GM06990 (cell line): ENCODE data around the gene IFT20.
A peak's percentile ranks its signal among the peaks of the same experiment; 100 is the strongest.

Experiments used
- DNase-seq: peaks from one replicate; pipeline ENCODE4 v3.0.0-alpha.2; 2011; ENCODE audit not compliant: insufficient read length; ENCODE audit errors: extremely low read depth
- H3K27me3 ChIP-seq: replicated peaks from 2 replicates; pipeline ENCODE4 v1.6.0; 2011; ENCODE audit warnings: low read length; ENCODE audit not compliant: control insufficient read depth, insufficient read depth
- H3K36me3 ChIP-seq: 2 replicates; pipeline ENCODE4 v1.5.1; 2011; ENCODE audit warnings: low read length; ENCODE audit not compliant: control insufficient read depth, insufficient read depth
- H3K4me3 ChIP-seq: replicated peaks from 2 replicates; pipeline ENCODE4 v1.5.1; 2011; ENCODE audit warnings: low read depth, mild to moderate bottlenecking, control low read depth, low read length
- TF ChIP-seq, protein P1 (sequence below): IDR thresholded peaks from 2 replicates; pipeline ENCODE4 v1.5.1; 2011; ENCODE audit warnings: low read length, control low read depth, mild to moderate bottlenecking, inconsistent platforms; ENCODE audit not compliant: insufficient read depth, poor library complexity, severe bottlenecking

IFT20 gene

DNA sequence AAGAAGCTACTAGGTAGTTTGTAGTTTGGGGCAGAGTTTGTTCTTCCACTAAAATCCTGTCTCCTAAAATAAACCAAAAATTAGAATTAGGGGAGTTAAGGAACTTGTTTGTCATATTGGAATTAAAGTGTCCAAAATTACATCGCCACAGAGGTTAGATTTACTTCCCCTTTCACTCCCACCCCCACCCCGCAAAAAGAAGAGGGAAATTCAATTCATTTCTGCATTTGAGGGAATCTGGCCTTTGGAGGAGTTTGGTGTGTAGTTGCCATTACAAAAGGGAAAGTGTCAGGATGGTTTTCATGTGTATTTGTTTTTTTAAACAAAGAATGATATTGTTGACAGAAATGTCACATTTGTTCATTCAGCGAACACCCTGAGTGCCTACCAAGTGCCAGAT, 10.5 kb downstream of the IFT20 start:
- no peak for DNase-seq
- no peak overlapping the region for H3K4me3 ChIP-seq
- peaks cover 5% of the 10 kb centered on the region for H3K36me3 ChIP-seq
- TF ChIP-seq, protein P1, sequence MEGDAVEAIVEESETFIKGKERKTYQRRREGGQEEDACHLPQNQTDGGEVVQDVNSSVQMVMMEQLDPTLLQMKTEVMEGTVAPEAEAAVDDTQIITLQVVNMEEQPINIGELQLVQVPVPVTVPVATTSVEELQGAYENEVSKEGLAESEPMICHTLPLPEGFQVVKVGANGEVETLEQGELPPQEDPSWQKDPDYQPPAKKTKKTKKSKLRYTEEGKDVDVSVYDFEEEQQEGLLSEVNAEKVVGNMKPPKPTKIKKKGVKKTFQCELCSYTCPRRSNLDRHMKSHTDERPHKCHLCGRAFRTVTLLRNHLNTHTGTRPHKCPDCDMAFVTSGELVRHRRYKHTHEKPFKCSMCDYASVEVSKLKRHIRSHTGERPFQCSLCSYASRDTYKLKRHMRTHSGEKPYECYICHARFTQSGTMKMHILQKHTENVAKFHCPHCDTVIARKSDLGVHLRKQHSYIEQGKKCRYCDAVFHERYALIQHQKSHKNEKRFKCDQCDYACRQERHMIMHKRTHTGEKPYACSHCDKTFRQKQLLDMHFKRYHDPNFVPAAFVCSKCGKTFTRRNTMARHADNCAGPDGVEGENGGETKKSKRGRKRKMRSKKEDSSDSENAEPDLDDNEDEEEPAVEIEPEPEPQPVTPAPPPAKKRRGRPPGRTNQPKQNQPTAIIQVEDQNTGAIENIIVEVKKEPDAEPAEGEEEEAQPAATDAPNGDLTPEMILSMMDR, result no peak
- no peaks in the 10 kb centered on the region for H3K27me3 ChIP-seq

- H3K27me3 ChIP-seq, result no peaks in the 10 kb centered on the region
- H3K4me3 ChIP-seq, result no peak overlapping the region
- TF ChIP-seq, protein P1, result no peak
- DNase-seq, result no peak
- H3K36me3 ChIP-seq, result peaks cover 5% of the 10 kb centered on the region
These were observed 11.0 kb downstream of the IFT20 start for GRCh38 chr17:28324267-28324745.

DNA sequence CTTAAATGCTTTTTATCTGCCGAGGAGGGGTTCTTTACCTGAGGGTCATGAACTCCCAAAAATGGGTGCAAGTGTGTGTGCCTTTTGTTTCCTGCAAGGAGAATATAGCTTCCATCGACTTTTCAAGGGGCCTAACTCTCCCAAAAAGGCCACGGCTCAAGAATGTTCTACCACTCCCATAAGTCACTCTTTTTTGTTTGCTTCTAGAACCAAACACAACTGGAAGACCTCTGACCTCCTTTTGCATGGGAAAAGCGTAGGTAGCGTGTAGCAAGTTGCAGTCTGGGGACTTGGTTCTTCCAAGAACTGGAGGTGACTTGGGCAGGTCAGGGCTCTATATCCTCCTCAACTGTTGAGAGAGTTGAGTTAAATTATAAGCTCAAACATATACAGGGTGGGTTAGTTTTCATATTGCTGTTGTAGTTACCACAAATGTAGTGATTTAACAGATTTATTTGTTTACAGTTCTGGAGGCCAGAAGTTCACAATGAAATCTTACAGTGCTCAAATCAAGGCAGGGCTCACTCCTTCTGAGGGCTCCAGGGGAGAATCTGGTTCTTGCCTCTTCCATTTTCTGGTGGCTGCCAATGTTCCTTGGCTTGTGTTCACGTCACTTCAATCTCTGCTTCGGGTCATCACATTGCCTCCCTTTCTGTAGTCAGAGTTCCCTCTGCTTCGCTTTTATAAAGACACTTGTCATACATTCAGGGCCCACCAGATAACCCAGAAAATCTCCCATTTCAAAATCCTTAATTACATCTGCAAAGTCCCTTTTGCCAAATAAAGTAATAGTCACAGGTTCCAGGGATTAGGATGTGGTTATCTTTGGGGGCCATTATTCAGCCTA, 14.8 kb downstream of the IFT20 start:
- Histone ChIP-seq H3K27me3 (no peaks in the 10 kb centered on the region), H3K36me3 (no peaks in the 10 kb centered on the region), H3K4me3 (peak overlapping the region; percentile 77)
- TF ChIP-seq, protein P1, result no peak
- DNase-seq, result no peak

DNA sequence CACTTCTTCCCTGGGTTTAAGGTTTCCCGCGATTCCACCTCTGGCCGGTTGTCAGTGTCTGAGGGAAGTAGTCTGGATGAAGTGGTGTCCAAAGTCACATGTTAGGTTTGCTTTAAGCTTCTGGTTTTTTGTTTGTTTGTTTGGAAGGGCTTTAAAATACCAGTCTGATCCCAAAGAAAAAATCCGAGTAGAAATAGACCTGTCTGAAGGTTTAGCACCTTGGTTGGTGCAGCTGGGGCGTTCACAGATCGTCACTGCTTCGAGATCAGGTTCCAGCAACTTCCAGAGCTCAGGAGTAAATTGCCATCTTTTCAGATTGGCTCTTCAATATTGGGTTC, 15.7 kb downstream of the IFT20 start:
- DNase-seq, result no peak
- Histone ChIP-seq H3K36me3 (no peaks in the 10 kb centered on the region), H3K27me3 (no peaks in the 10 kb centered on the region), H3K4me3 (peak overlapping the region; percentile 77)
- TF ChIP-seq, protein P1, result no peak

DNA sequence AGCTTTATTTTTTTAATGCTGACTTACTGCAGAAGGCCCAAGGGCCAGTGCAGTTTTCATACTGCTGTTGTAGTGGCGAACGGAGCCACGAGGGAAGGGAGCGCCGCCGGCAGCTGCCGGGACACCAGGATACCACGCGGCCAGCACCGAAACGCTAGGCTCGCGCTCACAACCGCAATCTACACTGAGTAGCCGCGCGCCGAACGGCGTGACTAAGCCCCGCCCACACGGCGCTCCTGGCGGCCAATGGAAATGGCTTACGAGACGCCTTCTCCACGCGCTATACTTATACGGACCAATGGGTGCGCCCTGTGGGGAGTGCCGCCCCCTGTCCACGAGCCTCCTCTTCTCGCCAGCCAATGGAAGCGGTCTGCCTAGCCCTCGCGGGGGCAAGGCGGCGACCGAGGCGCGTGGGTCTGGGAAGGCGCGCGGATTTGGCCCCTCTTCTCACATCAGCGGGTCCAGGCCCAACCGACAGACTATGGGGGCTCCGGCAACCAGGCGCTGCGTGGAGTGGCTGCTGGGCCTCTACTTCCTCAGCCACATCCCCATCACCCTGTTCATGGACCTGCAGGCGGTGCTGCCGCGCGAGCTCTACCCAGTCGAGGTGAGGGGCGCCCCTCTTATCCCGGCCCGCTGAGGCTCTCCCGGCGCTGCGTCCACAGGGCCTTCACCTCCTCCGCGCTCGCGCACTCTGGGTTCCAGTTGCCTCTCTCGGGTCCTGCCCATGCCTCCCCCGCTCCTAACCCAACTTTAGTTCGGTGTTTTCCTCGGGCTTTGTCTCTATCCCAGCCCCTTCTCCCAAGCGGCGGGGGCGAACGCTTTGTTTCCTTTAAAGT, 16.3 kb downstream of the IFT20 start, which contains the start of gene TMEM97:
Gene TMEM97, plus strand, starts transcription at position 442 of the 839 bp plus-strand sequence. Its CDS starts 40 bp downstream, at position 482.
- DNase-seq, result peak; percentile 97
- no peaks in the 10 kb centered on the region for H3K27me3 ChIP-seq
- no peaks in the 10 kb centered on the region for H3K36me3 ChIP-seq
- peak within 1 kb of the TSS; percentile 77 for H3K4me3 ChIP-seq
- TF ChIP-seq, protein P1, result peak; percentile 17
